GM19397 (cell line): Measurements from ENCODE around the gene DPYD.

Experiments
- ATAC-seq: cut with Tn5 transposase; IDR thresholded peaks from one replicate; pipeline ENCODE4 v1.9.1; 2021; ENCODE audit warnings: mild to moderate bottlenecking, moderate library complexity; ENCODE audit not compliant: unreplicated experiment

Gene DPYD

DNA sequence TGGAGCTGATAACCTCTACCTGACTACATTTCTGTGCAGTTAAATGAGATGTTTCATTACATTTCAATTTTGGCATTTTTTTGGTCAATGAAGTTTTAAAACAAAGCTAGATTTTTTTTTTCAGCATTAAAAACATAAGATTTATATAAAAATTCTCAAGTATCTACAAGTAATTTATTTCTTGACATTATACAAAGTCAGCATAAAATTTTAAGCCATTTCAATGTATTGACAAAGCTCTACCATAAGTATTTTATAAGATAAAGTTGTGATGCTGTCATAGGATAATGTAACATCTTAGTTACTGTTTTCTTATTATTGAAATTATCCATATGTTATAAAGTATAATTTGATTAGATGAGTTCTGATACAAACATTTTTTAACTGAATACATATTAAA, 847.7 kb downstream of the DPYD start:
- no peak for ATAC-seq

DNA sequence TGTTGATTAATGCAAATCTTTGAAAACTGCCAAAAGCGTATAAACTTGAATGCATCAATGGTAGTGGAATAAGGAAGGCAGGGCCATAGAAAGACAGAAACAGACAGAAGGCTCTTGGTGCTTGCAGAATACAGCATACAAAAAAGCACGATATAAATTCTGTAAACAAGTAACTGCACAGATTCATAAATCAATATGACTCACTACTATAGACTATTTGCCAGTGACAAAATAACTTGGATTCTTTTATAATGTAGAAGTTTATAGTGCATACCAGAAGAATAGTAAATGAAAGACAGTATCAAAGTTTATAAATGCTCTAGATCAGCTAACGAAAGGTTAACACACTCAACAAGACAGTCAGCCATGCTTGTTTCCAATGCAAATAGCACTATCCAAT, 849.7 kb downstream of the DPYD start:
- no peak for ATAC-seq

DNA sequence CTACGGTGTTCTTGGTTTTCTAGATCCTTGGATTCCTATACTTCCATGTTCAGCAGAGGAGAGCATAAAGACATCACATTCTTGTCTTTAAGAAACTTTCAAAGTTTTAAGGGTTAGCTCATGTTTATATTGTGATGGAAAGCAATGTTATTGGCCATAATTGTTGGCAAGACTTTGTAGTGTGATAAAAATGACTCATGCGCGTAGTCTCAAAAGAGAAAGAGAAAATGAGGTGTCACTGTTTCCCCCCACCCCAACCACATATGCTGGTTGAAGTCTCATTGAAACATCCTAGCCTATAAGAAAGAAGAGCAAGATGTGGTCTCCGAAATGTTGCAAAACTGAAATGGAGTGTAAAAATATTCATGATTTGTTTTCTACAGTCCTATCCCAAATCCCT, 850.5 kb downstream of the DPYD start:
- no peak for ATAC-seq

DNA sequence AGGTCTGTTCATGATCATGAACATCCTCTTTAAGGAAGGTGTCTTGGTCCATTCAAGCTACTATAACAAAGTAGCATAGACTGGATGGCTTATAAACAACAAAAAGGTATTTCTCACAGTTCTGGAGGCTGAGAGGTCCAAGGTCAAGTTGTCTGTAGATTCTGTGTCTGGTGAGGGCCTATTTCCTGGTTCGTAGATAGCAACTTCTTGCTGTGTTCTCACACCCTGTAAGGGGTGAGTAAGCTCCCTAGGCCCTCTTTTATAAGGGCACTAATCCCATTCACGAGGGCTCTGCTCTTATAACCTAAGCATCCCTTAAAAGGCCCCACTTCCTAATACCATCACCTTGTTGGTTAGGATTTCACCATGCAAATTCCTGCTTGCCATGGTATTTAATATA, 851.5 kb downstream of the DPYD start:
- ATAC-seq = no peak

DNA sequence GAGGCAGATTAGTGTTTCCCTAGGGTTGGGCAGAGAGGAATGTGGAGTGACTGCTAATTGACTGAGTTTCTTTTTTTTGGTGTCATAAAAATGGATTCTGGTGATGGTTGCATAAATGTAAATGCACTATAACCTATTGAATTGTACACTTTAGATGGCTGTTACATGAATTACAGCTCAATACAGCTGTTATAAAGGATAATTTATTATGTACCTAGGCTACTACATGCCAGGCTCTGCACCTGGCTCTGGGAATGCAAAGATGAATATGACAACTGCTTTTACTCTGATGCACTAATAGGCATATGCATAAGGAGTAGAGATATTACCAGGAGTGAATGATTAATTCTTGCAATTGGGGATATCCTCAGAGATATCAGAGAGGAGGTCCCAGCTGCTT, 854.0 kb downstream of the DPYD start:
- no peak for ATAC-seq

DNA sequence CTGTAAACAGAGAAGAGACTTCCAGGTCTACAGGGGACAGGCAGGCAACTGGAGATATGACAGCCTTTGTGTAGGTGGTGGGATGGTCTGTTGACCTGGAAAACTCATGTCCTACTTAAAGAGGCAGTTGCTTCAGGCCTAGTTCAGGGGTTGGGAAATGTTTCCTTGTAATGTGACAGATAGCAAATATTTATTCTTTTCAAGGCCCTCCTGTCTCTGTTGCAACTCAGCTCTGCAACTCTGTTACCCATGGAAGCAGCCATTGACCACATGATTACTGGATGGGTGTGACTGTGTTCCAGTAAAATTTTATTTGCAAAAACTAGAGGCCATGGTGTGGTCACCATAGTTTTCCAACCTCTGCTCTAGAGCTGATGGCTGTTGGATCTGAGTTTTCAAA, 857.3 kb downstream of the DPYD start:
- no peak for ATAC-seq

DNA sequence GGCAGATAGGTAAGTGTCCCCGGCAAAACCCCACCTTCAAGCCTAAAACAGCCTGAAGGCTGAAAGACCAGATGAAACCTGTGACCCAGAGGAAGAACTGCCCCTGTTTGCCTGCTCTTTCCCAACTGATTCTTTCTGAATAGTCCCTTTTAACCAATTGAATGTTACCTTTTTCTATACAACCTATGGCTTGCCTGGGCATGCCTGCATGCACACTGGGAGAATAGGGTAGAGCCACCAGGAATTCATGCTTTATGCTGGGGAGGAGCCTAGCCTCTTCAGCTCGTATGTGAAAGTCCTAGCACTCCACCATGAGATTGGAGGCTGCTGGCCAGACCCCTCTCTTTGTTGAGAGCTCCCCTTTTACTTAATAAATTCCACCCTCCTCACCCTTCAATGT, 859.2 kb downstream of the DPYD start:
- no peak for ATAC-seq

DNA sequence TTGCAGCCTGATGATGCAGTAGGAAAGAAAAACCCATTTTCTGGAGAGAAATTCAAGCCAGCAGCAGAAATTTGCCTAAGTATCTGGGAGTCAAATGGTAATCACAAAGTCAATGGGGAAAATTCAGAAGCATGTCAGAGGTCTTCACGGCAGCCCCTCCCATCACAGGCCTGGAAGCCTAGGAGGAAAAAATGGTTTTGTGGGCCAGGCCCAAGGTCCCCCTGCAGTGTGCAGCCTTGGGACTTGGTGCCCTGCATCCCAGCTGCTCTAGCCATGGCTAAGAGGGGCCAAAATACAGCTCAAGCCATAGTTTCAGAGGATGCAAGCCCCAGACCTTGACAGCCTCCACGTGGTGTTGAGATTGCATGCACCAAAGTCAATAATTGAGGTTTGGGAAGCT, 864.4 kb downstream of the DPYD start:
- ATAC-seq = no peak

DNA sequence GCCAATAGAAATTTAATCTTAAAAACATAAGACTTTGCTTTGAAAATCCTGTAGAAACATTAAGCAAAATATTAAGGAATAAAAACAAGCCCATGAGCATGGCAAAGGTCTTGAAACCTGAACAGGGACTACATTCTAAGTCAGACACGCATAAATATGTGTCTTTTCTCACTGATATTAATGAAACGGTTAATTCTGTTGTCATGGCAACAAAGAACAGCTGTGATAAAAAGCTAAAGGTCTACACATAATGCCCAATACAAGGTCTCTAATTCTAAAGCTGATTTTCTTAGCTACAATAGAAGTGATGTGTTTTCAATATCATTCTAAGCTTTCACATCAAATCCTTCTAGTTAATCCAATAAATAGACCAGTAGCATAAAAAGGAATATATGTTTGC, 867.6 kb downstream of the DPYD start:
- ATAC-seq = no peak

DNA sequence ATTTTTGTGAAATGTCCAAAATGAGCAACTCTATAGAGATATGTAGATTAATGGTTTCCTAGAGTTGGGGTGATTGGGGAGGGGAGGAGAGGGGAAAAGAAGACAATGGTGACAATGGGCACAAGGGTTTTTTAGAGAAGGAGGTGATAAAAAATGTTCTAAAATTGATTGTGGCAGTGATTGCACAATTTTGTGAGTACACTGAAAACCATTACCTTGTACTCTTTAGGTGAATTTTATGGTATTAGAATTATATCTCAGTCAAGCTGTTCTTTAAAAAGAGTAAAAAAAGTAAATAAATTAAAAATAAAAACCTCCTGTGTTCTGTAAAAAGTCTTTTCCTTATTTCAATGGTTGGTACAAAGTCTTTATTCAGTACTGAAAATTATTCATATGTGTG, 869.0 kb downstream of the DPYD start:
- no peak for ATAC-seq

DNA sequence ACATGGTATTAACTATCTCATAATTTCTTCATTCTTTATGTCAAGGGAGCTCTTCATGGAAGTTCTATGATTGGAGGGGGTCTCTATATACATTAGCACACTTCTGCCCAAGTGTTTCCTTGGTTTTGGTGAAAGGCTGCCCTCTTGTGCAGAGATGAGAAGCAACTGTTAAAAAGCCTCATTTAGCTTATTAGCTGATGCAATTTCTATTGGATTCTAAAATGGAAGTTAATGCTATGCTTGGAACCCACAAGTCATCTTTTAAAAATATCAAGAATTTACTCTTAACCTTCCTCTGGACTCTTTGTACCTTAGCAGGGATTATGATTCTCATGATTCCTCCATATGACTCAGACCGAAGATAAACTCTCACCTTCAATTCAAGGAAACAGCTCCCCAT, 870.3 kb downstream of the DPYD start:
- ATAC-seq = no peak

DNA sequence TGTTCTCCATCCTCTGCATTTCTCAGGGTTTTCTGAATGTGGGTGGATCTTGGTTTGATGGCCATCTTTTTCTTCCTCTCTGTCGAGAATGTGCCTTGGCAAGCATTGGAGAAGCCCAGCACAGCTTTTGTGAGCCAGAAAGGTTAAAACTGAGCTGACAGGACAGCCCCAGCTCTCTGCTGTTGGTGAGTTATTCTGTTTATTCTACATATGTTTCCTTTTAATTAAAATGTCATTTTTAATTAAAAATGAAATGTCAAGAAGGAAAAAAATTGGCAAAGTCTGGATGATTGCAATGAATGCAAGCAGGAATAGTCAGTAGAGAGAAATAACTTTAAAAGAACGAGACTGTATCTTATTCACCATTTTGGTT, 873.4 kb downstream of the DPYD start:
- ATAC-seq = no peak

DNA sequence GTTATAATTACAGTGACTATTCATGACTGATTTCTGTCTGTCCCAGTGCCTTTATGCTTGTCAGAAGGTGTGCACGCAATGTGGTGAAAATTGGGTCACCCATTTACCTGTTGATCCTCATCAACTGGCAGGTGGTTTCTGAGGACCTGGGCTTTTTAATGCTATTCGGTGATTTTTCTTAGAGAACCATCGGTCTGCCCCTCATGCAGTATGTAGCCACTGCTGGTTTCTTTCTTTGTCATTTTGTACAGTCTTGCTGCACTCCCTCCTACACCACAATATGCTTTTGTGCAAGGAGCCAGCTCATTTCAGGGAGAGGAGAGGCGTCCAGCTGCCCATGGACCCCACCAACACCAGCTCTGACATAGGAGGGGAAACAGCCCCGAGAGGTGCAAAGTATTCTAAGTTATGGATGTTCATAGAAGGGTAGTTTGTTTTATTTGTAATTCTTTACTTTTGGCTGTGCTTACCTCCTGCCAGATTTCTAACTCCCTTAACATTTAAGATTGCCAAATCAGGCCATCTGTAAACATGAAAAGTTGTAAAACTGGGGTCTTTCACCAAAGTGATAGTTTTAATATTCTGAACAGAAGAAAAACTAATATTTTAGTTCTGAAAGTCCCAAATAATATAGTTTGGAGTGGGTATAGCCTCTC, 873.9 kb downstream of the DPYD start:
- ATAC-seq = no peak

DNA sequence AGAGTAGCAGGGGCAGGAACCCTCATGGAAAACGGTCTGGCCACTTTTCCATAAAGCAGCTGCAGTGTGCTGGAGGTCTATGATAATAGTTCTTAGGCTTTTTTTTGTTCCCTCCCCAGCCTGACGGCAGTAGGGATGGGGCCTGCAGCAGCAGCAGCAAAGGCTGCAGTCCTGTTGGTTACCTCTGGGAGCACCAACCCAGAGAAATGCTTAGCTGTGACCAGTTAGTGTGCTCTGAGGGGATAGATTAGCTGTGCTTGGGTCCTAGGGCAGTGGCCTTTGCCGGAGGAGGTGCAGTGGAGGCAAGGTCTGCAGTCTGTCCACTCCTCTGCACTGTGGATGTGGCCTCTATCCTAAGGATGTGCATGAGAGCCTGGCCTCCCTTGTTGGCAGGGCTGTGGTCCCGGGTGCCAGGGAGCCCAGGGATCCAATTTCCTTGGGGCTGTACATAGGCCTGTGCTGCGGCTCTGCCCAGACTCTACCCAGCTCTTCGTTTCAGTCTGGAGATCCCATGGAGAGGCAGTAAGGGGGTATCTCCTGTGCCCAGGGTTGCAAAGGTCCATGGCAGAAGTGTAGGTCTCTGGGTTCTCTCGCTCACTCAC, 876.6 kb downstream of the DPYD start:
- no peak for ATAC-seq

DNA sequence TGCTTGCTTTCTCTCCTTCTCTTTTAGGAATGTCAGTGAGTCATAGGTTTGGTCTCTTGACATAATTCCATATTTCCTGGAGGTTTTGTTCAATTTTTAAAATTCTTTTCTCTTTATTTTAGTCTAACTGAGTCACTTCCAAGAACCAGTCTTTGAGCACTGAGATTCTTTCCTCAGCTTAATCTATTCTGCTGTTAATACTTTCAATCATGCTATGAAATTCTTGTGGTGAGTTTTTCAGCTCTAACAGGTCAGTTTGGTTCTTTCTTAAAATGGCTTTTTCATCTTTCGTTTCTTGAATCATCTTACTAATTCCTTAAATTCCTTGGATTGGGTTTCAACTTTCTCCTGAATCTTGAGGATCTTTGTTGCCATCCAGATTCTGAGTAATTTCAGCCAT, 878.3 kb downstream of the DPYD start:
- ATAC-seq = no peak

DNA sequence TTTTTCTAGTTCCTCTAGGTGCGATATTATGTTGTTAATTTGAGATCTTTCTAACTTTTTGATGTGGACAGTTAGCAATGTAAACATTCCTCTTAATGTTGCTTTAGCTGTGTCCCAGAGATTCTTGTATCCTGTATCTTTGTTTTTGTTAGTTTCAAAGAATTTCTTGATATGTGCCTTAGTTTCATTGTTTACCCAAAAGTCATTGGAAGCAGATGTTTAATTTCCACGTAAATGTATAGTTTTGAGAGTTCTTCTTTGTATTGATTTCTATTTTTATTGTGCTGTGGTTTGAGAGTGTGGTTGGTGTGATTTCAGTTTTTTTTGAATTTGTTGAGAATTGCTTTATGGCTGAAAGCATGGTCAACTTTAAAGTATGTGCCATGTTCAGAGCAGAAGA, 879.8 kb downstream of the DPYD start:
- no peak for ATAC-seq

DNA sequence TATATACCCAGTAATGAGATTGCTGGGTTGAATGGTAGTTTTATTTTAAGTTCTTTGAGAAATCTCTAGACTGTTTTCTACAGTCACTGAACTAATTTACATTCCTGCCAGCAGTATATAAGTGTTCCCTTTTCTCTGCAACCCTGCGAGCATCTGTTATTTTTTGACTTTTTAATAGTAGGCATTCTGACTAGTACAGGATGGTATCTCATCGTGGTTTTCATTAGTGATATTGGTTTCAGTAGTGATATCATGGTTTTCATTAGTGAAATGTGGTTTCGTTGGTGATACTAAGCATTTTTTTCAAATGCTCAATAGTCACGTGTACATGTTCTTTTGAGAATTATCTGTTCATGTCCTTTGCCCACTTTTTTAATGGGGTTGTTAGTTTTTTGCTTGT, 882.4 kb downstream of the DPYD start:
- ATAC-seq = no peak

DNA sequence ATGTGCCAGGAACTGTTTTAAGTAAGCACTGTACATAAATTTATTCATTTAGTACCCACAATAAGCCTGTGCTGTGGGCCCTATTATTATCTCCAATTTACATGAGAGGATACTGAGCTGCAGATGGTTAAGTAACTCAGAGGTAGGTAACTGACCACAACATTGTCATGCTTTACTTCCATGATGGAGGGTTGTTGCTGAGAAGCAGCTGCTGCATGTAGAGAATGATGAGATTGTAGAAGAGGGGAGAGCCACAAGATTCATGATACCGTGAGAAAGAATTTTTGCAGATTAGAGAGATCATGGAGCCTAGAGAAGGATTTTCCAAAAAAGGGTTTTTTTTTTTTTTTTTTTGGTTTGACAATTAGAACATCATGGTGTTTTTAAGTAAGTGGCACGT, 886.2 kb downstream of the DPYD start:
- no peak for ATAC-seq

DNA sequence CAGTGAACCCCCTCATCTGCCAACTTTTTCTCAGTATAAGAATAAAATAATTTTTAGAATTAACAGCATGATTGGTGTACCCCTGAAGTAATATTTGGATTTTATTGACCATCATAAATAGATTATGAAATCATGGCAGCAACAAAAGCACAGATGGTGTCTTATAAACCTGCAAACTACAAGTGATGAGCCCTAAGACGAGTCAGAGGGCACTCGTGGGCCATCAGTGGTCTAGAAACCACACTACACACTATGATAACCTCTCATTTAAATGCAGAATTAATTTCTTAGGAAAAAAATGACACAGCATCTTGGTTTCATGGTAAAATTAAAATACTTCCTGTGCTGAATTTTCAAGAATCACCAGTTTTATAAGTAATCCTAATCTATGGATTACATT, 886.9 kb downstream of the DPYD start:
- ATAC-seq = no peak
